Esophagus squamous epithelium (tissue), 4 donors: ENCODE results near the gene ARHGAP4.

ENCODE experiments used
- CTCF ChIP-seq, 6 experiments: fragments of 450-650 bp in 4 of 6; fragments of 200-600 bp in 2 of 6; sonication (generic) in 2 of 6; IDR thresholded peaks; one replicate each; pipeline ENCODE4 v1.5.1; 2016 to 2019; ENCODE audit warnings: antibody characterized with exemption in 6 of 6, mild to moderate bottlenecking in 4 of 6, moderate library complexity in 4 of 6
- POLR2A ChIP-seq, 4 donors: fragments of 450-650 bp; IDR thresholded peaks; one replicate each; pipeline ENCODE4 v1.6.1; 2017; ENCODE audit warnings: antibody characterized with exemption in 4 of 4, mild to moderate bottlenecking in 4 of 4, moderate library complexity in 3 of 4

- TF ChIP-seq CTCF (IDR thresholded peaks at IDR 0.05) (no peak), POLR2A (IDR thresholded peaks at IDR 0.05) (no peak)
These were observed 45.6 kb downstream of the ARHGAP4 start for GRCh38 chrX:153880440-153880815.
